AG09309 (cell line): ENCODE results near the gene KATNB1.

Experiments used
- DNase-seq: peaks from one replicate; pipeline ENCODE4 v3.0.0-alpha.2; 2010; ENCODE audit warnings: low read depth
- H3K4me3 ChIP-seq: 2 replicates; pipeline ENCODE4 v1.5.1; 2011; ENCODE audit warnings: mild to moderate bottlenecking, low read depth, low read length, moderate library complexity; ENCODE audit not compliant: control insufficient read depth
- TF ChIP-seq, protein P1 (sequence below): IDR thresholded peaks from 2 replicates; pipeline ENCODE4 v1.5.1; 2011; ENCODE audit warnings: mild to moderate bottlenecking, low read depth, low read length, inconsistent platforms; ENCODE audit not compliant: insufficient read depth, control insufficient read depth; ENCODE audit errors: missing control alignments

KATNB1 gene

DNA sequence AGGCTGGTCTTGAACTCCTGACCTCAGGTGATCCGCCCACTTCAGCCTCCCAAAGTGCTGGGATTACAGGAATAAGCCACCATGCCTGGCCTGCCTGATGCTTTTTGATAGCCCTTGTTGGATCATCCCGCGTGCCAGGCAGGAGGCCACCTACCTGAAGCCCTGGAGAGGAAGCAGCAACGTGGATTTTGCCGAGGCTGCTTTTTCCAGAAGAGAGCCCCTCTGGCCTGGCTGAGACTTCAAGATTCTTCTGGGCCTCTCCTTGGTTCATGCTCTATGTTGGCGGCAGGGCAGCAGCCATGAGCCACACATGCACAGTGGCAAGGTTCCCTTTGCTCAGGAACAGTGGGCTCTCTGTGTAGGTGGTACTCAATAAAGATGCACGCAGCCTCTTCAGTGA lies 11.5 kb downstream of the KATNB1 start:
- TF ChIP-seq, protein P1, sequence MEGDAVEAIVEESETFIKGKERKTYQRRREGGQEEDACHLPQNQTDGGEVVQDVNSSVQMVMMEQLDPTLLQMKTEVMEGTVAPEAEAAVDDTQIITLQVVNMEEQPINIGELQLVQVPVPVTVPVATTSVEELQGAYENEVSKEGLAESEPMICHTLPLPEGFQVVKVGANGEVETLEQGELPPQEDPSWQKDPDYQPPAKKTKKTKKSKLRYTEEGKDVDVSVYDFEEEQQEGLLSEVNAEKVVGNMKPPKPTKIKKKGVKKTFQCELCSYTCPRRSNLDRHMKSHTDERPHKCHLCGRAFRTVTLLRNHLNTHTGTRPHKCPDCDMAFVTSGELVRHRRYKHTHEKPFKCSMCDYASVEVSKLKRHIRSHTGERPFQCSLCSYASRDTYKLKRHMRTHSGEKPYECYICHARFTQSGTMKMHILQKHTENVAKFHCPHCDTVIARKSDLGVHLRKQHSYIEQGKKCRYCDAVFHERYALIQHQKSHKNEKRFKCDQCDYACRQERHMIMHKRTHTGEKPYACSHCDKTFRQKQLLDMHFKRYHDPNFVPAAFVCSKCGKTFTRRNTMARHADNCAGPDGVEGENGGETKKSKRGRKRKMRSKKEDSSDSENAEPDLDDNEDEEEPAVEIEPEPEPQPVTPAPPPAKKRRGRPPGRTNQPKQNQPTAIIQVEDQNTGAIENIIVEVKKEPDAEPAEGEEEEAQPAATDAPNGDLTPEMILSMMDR: no peak
- no peak overlapping the region for H3K4me3 ChIP-seq
- no peak for DNase-seq

DNA sequence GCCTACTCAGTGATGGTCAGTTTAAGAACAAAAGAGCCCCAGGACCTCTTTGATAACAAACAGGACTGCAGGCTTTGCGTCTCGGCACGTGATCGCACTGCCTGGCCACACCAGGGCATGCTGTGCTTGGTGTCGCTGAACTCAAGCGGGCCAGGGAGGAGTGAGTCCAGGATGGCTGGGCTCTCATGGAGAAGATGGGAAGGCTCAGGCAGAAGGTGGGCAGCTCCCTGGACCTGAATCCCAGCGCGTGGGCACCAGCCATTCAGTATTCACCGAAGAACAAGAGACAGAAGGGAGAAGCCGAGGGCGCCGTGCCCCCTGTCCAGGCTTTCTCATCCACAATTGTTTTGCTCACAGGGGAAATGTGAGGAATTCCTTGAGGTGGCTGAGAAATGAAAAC lies 11.9 kb downstream of the KATNB1 start:
- H3K4me3 ChIP-seq: no peak overlapping the region
- no peak for DNase-seq
- TF ChIP-seq, protein P1: no peak

DNA sequence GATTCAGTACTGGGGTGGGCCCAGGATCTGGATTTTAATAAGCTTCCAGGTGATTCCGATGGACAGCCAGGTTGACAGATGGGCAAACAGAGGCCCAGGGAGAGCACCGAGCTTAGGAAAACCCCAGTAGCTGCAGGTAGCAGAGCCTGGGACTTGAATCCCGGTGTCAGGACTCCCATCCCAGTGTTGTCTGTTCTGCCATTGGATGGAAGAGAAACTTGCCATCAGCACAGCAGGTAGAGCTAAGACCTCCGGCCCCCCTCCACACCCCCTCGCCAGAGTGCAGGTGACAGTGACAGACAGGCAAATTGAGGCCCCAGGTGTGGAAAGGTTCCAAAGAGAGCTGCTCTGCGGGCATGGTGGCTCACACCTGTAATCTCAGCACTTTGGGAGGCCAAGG lies 12.4 kb downstream of the KATNB1 start:
- no peak for DNase-seq
- TF ChIP-seq, protein P1: no peak
- H3K4me3 ChIP-seq: no peak overlapping the region

DNA sequence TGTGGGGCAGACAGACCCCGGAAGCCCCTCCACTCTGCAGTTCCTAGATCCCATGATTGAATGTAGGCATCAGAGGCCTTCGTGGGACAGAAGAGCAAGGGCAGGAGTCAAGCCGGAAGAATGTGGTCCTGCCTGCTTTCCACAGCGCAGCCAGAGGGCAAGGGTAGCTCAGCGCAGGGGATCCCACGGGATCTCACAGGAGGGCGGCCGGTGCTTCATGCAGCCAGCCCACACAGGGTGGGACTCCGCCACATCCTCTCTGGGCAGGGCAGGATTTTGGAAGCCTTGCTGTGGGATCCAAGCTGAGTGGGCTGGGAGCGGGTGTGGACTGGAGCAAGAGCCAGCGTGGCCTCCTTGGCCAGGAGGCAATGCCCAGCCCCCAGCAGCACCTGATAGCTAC lies 13.0 kb downstream of the KATNB1 start:
- no peak for DNase-seq
- TF ChIP-seq, protein P1: no peak

DNA sequence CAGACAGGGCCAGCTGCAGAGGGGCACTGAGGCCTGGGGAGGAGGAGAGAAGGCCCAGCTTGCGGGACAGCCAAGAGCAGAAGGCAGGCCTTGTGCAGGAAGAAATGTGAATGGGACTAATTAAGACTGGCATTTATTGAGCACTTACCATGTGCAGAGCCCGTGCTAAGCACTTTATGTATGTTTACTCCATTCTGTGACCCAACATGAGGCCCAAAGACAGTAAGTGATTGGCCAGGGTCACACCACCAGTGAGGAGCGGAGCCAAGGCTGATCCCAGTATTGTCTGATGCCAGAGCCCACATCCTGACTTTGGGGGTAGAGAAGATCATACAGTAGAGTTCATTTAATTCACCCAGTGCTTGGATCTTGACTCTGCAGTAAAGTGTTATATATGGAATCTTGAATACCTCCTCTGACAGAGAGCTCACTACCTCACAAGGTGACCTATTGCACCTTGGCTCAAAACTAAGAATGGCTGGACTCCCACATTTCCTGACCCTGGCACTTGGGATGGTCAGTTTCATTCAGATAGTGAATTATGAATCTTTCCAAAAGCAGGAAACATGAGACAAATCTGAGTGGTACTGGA lies 13.6 kb downstream of the KATNB1 start:
- TF ChIP-seq, protein P1: no peak
- H3K4me3 ChIP-seq: no peak overlapping the region
- no peak for DNase-seq

More for the DNA sequence above, 13.0 kb downstream of the KATNB1 start:
- no peak overlapping the region for H3K4me3 ChIP-seq

DNA sequence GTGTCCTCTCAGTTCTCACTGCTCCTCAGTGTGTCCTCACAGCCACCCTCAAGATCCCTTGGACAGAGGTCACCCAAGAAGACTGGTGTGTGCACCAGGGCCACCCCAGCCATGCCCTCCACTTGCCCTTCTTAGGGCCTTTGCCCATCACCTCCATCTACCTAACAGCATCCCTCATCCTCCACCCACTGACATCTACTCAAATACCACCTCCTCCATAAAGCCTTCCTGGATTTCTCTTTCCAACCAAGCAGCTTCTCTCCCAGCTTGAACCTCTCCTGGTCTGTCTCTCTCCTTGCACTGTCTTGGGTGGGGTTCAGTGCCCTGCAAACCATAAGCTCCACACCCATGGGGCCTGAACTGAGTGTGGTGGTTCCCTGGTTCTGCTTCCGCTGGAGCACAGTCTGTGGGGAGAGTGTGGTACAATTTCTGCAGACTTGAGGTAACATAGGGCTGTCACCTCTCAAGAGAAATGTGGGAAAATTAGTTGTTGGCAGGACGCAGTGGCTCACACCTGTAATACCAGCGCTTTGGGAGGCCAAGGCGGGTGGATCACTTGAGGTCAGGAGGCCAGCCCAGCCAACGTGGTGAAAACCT lies 14.4 kb downstream of the KATNB1 start:
- no peak overlapping the region for H3K4me3 ChIP-seq
- no peak for DNase-seq
- TF ChIP-seq, protein P1: no peak
